Measurements from ENCODE around the gene FAM163A. TPM values are rescaled to one million over a fixed set of nuclear protein-coding genes. Genes with fewer than 3 reads are reported as not detected.

The FAM163A gene
- total RNA-seq, 1 donor from 2014 or later = 10.2 TPM

DNA sequence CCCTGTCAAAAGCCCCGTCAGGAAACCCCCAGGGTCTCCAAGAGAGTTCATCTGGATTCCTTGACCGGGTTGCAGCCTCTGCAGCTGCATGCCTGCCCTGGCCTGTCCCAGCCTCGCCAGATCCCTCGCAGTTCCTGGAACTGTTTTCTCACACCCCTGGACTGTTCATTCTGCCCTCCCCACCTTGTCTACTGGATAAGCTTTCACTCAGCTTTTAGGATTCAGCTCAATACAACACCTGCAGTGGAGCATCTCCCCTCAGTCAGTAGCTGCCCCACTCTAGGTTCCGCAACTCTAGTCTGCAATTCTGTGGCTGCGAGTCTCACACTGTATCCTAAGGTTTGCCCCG, 67.2 kb downstream of the FAM163A start:
- Mint-ChIP-seq H3K9me3 (no peaks in the 10 kb centered on the region), H3K4me1 (peaks cover 20% of the 10 kb centered on the region), H3K36me3 (no peaks in the 10 kb centered on the region), H3K27me3 (ENCODE audit: low read depth) (peaks cover 22% of the 10 kb centered on the region), H3K27ac (no peak overlapping the region), H3K4me3 (no peak overlapping the region)
- TF ChIP-seq, protein P1, sequence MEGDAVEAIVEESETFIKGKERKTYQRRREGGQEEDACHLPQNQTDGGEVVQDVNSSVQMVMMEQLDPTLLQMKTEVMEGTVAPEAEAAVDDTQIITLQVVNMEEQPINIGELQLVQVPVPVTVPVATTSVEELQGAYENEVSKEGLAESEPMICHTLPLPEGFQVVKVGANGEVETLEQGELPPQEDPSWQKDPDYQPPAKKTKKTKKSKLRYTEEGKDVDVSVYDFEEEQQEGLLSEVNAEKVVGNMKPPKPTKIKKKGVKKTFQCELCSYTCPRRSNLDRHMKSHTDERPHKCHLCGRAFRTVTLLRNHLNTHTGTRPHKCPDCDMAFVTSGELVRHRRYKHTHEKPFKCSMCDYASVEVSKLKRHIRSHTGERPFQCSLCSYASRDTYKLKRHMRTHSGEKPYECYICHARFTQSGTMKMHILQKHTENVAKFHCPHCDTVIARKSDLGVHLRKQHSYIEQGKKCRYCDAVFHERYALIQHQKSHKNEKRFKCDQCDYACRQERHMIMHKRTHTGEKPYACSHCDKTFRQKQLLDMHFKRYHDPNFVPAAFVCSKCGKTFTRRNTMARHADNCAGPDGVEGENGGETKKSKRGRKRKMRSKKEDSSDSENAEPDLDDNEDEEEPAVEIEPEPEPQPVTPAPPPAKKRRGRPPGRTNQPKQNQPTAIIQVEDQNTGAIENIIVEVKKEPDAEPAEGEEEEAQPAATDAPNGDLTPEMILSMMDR (IDR thresholded peaks at IDR 0.05; ENCODE audit: unreplicated experiment) = no peak
- DNase-seq (ENCODE audit: low spot score in 2 of 2, unreplicated experiment in 2 of 2) = no peak

DNA sequence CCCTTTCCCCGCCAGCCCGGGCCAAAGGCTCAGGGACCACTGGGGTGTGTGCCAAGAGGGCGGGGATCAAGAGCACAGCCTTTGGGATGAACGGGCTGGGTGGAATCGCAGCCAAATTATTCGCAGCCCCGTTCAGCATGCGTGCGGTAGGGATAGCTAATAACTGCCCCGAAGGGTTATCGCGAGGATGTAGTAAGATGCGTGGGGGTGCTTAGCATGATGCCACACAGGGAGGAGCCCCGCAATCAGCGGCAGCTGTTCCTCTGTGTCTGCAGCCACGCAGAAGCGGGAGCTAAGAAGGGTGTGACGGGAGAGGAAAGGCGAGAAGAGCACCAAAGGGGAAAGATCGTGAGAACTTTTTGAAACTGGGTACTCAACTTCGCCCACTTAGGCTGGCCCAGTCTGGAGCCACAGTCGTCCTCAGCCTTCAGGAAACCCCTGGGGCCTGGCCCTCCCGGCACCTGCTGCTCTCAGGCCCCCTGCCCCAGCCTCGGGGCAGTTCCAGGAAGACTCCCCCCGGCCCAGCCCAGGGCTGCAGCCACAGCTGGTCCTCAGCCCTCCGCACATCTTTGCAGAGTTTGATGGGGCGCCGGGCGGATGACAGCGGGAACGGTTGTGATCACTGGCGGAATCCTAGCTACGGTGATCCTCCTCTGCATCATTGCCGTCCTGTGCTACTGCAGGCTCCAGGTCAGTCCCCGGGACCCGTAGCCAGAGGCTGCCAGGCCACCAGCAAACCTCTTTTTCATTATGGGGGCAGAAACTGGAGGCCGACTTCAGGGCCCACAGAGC, 69.6 kb downstream of the FAM163A start:
- no peaks in the 10 kb centered on the region for H3K36me3 Mint-ChIP-seq
- DNase-seq (ENCODE audit: low spot score in 2 of 2, unreplicated experiment in 2 of 2) = no peak
- H3K9me3 Mint-ChIP-seq = no peaks in the 10 kb centered on the region
- H3K27me3 Mint-ChIP-seq (ENCODE audit: low read depth) = peaks cover 22% of the 10 kb centered on the region
- H3K27ac Mint-ChIP-seq = no peak overlapping the region
- H3K4me1 Mint-ChIP-seq = peaks cover 33% of the 10 kb centered on the region
- TF ChIP-seq, protein P1 (IDR thresholded peaks at IDR 0.05; ENCODE audit: unreplicated experiment) = no peak
- no peak overlapping the region for H3K4me3 Mint-ChIP-seq

DNA sequence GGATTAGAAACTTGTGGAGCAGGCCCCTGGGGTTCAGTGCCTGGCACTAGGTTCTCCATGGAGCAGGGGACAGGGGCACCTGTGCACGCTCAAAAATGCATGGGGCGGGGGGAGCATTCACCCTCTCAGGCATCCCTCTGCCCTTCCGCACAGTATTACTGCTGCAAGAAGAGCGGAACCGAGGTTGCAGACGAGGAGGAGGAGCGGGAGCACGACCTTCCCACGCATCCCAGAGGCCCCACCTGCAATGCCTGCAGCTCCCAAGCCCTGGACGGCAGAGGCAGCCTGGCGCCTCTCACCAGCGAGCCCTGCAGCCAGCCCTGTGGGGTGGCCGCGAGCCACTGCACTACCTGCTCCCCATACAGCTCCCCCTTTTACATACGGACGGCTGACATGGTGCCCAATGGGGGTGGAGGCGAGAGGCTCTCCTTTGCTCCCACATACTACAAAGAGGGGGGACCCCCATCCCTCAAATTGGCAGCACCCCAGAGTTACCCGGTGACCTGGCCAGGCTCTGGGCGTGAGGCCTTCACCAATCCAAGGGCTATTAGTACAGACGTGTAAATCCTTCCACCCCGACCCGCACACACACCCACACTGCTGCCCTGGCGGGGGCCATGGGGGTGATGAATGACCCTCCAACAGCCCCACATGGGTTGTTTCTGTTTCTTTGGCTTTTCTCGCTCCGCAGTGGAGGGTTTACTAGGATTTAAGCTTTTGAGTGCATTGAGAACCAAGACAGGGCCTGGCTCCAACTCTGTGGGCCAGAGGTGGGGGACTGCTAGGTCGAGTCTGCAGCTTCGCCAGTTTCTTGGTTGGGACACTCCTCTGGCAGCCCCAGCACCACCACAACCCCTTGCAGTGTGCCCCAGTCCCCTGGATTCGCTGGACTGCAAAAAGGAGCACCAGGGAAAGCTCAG, 70.8 kb downstream of the FAM163A start:
- no peak for DNase-seq (ENCODE audit: low spot score in 2 of 2, unreplicated experiment in 2 of 2)
- peak overlapping the region; percentile 78 for H3K4me3 Mint-ChIP-seq
- TF ChIP-seq, protein P1 (IDR thresholded peaks at IDR 0.05; ENCODE audit: unreplicated experiment) = no peak
- no peak overlapping the region for H3K27ac Mint-ChIP-seq
- H3K27me3 Mint-ChIP-seq (ENCODE audit: low read depth) = peaks cover 22% of the 10 kb centered on the region
- H3K9me3 Mint-ChIP-seq = no peaks in the 10 kb centered on the region
- H3K4me1 Mint-ChIP-seq = peaks cover 40% of the 10 kb centered on the region
- H3K36me3 Mint-ChIP-seq = no peaks in the 10 kb centered on the region

DNA sequence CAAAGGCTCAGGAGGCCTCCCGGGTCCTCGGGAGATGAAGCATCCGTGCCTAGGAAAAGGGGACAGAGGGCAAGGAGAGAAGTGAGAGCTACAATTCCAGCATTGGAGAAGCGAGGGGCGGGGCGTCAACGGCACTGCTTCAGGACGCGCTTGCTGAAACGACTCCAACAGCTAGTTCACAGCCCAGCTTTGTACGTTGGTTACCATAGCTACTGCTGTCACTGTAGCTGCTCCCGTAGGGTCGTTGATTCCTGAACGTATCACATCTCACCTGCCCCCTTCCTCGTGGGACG, 71.4 kb downstream of the FAM163A start:
- Mint-ChIP-seq H3K9me3 (no peaks in the 10 kb centered on the region), H3K27me3 (ENCODE audit: low read depth) (peaks cover 22% of the 10 kb centered on the region), H3K4me1 (peaks cover 42% of the 10 kb centered on the region), H3K4me3 (peak overlapping the region; percentile 78), H3K36me3 (no peaks in the 10 kb centered on the region), H3K27ac (peak overlapping the region; percentile 84)
- TF ChIP-seq, protein P1 (IDR thresholded peaks at IDR 0.05; ENCODE audit: unreplicated experiment) = no peak
- DNase-seq (ENCODE audit: low spot score in 2 of 2, unreplicated experiment in 2 of 2) = peak in 1 of 2 experiments; percentile 48

DNA sequence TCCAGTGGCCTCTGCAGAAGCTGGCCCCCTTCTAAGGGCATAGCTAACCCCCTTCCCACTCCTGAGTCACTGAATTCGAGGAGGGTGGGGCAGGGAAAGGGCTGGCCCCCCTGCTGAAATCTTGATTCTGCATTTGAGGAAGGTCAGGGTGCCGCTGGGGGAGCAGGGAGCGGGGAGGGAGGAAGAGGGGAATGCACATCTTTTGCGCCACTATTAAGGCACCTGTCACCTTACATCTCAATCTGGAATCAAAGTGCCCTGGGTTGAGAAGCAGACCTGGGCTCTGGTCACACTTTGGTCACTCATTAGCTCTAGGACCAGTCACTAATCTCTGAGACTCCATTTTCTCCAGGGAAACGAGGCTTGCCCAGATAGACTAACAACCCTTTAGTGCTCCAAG, 72.5 kb downstream of the FAM163A start:
- Mint-ChIP-seq H3K27me3 (ENCODE audit: low read depth) (peaks cover 19% of the 10 kb centered on the region), H3K4me3 (peak overlapping the region; percentile 78), H3K9me3 (no peaks in the 10 kb centered on the region), H3K4me1 (peaks cover 37% of the 10 kb centered on the region), H3K27ac (peak overlapping the region; percentile 84), H3K36me3 (no peaks in the 10 kb centered on the region)
- TF ChIP-seq, protein P1 (IDR thresholded peaks at IDR 0.05; ENCODE audit: unreplicated experiment) = no peak
- no peak for DNase-seq (ENCODE audit: low spot score in 2 of 2, unreplicated experiment in 2 of 2)
